ENCODE results near the gene C4orf50.
A peak's percentile ranks its signal among the peaks of the same experiment; 100 is the strongest.
"Not testable (repeated sequence)": the region's sequence is repeated elsewhere in the genome, so short reads cannot be mapped to it uniquely, and the experiment has no call there.

C4orf50 gene

DNA sequence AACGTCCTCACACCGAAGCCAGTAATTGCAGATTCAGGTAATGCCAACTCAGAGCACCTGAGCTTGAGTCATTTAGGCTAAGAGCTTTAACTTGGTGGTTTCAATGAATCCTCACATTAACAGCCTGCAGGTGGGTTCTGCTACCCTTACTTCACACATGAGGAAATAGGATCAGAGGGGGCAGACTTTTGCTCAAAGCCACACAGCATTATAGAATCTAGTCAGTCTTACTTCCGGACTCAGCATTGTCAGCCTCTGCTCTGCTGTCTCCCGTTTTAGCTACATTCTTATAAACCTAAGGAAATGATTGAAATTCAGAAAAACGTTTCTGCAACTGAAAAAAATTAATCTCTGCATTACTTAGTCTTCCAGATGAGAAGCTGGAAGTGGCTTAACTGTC is 6.0 kb downstream of the C4orf50 start:
- DNase-seq = no peak

DNA sequence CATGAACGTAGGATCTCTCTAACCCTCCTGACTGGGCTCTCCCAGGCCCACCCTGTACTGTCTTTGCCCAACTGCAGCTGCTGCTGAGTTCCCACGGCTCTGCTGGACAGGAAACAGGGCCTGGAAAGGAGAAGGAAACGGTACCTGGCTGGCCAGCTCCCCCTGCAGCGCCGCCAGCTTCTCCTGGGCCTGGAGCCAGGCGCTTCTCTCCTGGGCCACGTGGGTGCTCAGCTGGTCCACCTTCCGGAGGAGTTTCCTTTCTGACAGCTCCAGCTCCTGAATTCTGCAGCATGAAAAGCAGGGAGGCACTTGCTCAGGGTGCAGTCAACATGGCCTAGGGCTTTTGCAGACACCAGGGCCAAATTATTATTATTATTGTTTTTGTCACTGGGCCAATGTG is 6.5 kb downstream of the C4orf50 start:
- no peak for DNase-seq

DNA sequence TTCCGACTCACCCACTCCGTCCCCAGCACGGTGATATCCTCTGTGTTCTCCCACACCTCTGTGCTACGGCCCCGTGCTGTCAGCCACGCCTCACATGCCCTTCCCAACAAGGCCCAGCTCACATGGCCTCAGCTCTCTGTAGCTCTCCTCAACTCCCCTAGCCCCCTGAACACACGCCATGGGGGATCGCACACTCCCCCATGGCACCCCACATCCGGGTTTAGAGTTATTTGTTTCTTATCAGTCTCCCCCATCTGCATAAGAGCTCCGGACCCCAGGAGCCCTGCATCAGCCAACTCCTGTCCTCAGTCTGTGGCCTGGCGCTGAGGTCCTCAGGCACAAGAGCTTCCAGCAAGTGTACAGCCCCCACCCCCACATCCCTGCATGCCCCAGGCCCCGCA is 7.0 kb downstream of the C4orf50 start:
- DNase-seq = no peak

GRCh38 chr4:6010789-6011188 is 7.4 kb downstream of the C4orf50 start:
- no peak for DNase-seq

DNA sequence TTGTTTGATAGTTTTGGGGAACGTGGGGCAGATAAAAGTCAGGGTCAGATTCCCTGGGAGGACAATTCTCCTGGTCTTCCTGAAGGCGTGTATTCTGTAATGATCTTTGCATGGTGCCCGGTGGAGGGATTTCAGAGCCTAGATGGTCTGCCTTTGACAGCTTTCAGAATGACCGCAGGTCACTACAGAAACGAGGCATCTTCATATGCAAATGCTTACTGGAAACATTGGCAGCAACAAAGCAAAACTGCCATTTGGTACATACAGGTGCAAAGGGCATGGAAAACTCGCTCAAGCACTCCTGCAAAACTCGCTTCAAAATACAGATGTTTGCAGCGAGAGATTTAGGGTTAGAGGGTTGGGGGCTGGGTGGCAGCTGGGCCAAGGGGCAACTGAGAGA is 8.8 kb downstream of the C4orf50 start:
- no peak for DNase-seq

DNA sequence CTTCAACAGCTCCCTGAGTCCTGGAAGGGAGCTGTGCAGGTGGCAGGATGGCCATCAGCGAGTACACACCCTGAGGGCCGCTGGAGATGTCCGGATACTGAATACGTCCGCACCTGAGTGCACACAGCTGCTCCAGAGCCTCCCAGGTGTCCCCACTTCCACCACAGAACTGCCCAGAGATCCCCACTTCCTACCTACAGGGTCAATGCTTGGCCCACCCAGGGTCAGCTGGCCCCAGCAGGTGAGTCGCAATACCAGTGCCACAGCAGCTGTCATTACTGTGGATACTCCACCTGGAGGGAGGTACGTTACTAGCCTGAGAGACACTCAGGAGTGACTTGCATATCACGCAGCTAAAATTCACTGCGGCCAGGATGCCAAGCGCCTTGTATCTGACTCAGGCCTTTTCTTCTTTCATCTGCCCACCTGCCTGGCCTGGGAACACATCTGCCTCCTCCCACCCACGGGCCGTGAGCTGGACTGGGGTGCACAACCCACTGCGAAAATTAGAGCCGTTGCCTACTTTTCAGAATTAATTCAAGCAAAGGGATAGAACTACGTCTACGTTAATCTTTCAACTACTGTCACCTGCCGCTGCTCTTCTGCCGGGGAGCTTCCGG is 9.4 kb downstream of the C4orf50 start:
- no peak for DNase-seq

DNA sequence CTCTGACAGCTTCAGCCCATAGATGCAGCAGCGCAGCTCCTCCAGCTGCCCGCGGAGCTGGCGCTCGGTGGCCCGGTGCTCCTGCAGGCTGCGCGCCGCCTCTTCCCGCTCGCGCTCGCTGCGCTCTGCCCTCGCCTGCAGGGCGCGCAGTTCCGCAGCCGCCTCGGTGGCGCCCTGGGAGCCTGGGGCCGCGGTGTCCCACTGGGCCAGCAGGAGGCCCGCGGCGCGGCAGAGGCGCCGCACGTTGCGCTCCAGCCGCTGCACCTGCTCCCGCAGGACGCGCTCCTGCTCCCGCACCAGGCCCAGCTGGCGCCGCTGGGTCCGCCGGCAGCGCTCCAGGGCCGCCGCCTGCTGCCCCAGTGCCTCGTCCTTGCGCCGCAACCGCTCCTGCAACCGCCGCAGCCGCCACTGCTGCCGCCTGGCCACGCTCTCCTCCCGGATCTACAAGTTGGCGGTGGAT is 10.1 kb downstream of the C4orf50 start:
- DNase-seq = no peak

- DNase-seq = no peak
Measured at GRCh38 chr4:6005175-6005574, 13.1 kb downstream of the C4orf50 start.

DNA sequence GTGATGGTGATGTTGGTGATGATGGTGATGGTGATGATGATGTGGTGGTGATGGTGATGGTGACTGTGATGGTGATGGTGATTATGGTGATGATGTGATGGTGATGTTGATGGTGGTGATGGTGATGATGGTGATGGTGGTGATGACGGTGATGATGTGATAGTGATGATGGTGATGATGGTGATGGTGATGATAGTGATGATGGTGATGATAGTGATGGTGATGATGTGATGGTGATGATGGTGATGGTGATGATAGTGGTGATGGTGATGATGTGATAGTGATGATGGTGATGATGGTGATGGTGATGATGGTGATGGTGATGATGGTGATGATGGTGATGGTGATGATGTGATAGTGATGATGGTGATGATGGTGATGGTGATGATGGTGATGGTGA is 14.7 kb downstream of the C4orf50 start:
- DNase-seq = not testable (repeated sequence)

DNA sequence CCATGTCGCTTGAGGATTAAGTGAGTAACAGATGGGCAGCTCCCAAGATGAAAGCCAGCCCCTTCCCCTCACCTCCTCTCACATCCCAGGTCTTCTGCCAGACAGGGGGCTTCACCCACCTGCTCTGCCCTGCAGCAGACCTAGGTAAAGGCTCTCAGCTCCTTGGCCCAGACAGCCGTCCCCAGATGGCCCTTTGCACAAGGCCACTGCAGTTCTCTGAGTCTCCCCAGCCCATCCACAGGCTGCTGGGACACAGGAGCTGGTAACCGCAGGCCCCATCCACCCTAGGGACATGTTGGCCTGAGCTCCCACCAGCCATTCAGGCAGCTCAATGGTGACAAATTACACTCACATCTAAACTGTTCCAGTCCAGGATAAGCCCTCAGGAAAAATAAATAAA is 15.3 kb downstream of the C4orf50 start:
- DNase-seq = no peak

GRCh38 chr4:6002492-6002833 is 15.8 kb downstream of the C4orf50 start:
- DNase-seq = no peak

DNA sequence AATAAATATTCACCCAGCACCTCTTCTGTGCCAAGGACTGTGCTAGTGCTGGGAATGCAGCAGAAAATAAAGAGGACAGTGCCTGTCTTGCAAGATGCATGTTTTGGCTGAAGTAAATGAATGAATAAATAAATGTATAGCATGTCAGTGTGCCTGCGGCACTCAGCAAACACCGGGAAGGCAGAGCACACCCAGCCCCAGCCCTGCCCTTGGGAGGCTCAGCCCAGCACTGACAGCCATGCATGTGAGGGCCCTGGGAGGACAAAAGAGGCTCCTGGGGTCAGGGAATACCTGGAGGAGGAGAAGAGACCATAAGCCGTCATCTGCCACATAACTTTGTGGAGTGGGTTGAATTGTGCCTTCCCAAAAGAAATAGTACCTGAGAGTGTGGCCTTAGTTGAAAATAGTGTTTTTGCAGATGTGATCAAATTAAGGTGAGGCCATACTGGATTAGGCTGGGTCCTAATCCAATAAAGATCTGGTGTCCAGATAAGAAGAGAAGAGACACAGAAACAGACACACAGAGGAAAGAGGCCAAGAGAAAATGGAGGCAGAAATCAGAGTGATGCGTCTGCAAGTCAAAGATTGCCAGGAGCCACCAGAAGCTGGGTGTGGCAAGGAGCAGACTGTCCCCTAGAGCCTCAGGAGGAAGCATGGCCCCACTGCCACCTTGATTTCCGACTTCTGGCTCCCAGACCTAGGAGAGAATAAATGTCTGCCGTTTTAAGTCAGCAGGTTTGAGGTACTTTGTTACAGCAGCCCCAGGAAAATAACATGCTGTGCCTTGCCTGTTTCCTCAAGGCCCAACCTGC is 16.3 kb downstream of the C4orf50 start:
- no peak for DNase-seq

- DNase-seq = no peak
Measured at GRCh38 chr4:5999830-6000365, 18.3 kb downstream of the C4orf50 start.

DNA sequence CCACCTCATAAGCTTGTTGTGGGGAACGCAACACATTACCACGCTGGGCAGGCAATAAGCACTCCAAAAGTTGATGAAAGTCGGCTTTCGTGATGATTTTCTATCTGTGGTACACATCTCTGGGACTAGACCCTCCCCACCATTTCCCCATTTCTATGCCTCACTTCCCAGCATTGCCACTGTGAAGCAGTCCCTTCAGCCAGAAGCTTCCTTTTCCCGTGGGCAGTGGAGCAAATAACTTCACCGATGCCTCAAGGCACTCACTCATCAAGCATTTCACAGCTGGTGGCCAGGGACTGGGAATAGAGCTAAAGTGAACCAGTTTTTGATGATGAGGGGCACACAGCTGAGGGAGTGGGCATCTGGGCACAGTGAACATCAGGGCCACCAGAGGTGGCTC is 18.9 kb downstream of the C4orf50 start:
- no peak for DNase-seq

GRCh38 chr4:5998333-5998936 is 19.8 kb downstream of the C4orf50 start:
- peak; percentile 45 for DNase-seq

- no peak for DNase-seq
Measured at GRCh38 chr4:5996641-5997040, 21.6 kb downstream of the C4orf50 start.

GRCh38 chr4:5995901-5996623 is 22.2 kb downstream of the C4orf50 start:
- DNase-seq = no peak

DNA sequence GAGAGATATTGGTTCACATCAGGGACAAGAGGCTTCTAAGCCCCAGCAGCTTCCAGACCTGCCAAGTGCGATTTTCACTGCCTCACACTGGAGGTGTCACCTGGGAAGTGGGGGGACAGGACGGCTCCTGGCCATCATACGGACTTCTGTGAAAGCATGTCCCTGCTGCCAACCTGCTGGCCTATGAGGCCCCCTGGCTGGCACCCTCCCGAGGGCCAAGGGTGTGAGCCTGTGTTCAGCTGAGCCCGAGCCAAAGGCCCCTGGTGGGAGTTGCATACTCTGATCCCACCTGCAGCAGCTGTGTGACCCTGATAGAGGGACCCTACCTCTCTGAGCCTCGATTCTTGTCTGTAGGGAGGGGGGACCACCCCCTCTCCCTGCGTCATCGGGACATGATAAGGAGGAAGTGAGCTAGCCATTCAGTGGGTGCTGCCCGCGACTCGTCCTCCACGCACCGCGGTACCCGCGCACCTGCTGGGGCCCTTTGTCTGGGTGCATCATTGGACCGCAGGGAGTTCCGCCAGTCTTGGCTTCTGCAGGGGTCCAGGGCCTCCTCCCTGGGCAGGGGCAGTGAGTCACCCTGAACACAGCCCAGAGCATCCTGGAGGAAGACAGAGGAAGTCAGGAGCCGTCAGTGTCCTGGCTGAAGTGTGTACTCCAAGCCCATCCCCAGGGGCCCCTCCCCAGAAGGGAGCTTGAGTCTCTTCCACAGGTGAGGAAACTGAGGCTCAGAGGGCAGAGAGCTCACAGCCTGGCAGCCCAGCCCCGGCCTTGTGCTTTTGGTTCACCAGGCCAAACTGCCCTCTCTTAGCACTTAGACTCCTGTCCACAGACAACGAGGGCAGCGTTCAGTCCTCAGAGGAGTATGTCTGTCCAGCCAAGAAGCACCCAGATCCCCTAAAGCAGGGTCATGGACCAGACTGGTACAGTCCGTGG is 24.1 kb downstream of the C4orf50 start:
- DNase-seq = no peak

GRCh38 chr4:5993346-5993745 is 24.9 kb downstream of the C4orf50 start:
- not testable (repeated sequence) for DNase-seq

GRCh38 chr4:5992828-5993321 is 25.4 kb downstream of the C4orf50 start:
- no peak for DNase-seq

- no peak for DNase-seq
Measured at GRCh38 chr4:5992171-5992827, 25.9 kb downstream of the C4orf50 start.

Measured in CD4-positive, alpha-beta T cell treated with Interleukin-17A for 4 hours (primary cell).